CMK (cell line): ENCODE results near the gene MCM3AP.
"Not testable (repeated sequence)": the region's sequence is repeated elsewhere in the genome, so short reads cannot be mapped to it uniquely, and the experiment has no call there.

Experiments used
- DNase-seq: peaks from one replicate; pipeline ENCODE4 v3.0.0-alpha.2; 2010; ENCODE audit warnings: low read depth

The MCM3AP gene

GRCh38 chr21:46311568-46311967 is 26.2 kb upstream of the MCM3AP start:
- no peak for DNase-seq

GRCh38 chr21:46310260-46310659 is 24.8 kb upstream of the MCM3AP start:
- DNase-seq = not testable (repeated sequence)

GRCh38 chr21:46308431-46308830 is 23.0 kb upstream of the MCM3AP start:
- no peak for DNase-seq

- no peak for DNase-seq
Observed at GRCh38 chr21:46307625-46308024, 22.2 kb upstream of the MCM3AP start.

- DNase-seq = no peak
Observed at GRCh38 chr21:46304955-46305354, 19.5 kb upstream of the MCM3AP start.

GRCh38 chr21:46304437-46304836 is 19.0 kb upstream of the MCM3AP start:
- DNase-seq = no peak

GRCh38 chr21:46301759-46302158 is 16.3 kb upstream of the MCM3AP start:
- DNase-seq = no peak

- no peak for DNase-seq
Observed at GRCh38 chr21:46299167-46299566, 13.8 kb upstream of the MCM3AP start.

- no peak for DNase-seq
Observed at GRCh38 chr21:46297338-46298271, 12.2 kb upstream of the MCM3AP start.

GRCh38 chr21:46295996-46296752 is 10.8 kb upstream of the MCM3AP start:
- peak; percentile 66 for DNase-seq

GRCh38 chr21:46295177-46295770 is 9.9 kb upstream of the MCM3AP start:
- DNase-seq = no peak

GRCh38 chr21:46294647-46295176 is 9.3 kb upstream of the MCM3AP start:
- peak; percentile 86 for DNase-seq

GRCh38 chr21:46291561-46291960 is 6.2 kb upstream of the MCM3AP start:
- DNase-seq = no peak

- no peak for DNase-seq
Observed at GRCh38 chr21:46289655-46290179, 4.3 kb upstream of the MCM3AP start.

GRCh38 chr21:46287541-46287940 is 2.1 kb upstream of the MCM3AP start:
- no peak for DNase-seq

GRCh38 chr21:46286648-46287002 is 1.2 kb upstream of the MCM3AP start:
- no peak for DNase-seq

- DNase-seq = peak; percentile 83
Observed at GRCh38 chr21:46285761-46286647, 593 bp upstream of the MCM3AP start, which contains the start of gene YBEY. Gene YBEY, plus strand, starts transcription at chr21:46286342. Its CDS starts 572 bp downstream, at chr21:46286914.

- DNase-seq = no peak
Observed at GRCh38 chr21:46284733-46285132, 678 bp downstream of the MCM3AP start.

GRCh38 chr21:46284077-46284644 is 1.2 kb downstream of the MCM3AP start:
- no peak for DNase-seq

GRCh38 chr21:46274797-46275390 is 10.5 kb downstream of the MCM3AP start:
- DNase-seq = no peak
